A549 (cell line): ENCODE measurements around the gene SFRP2. TPM values are rescaled to one million over a fixed set of nuclear protein-coding genes. Genes with fewer than 3 reads are reported as not detected.

ENCODE experiments used
- ATAC-seq, 2 experiments: fragments of 200-7000 bp in 1 of 2; fragments of >200 bp in 1 of 2; cut with Nextera tagmentation in 1 of 2; cut with Tn5 transposase in 1 of 2; 3 replicates each; pipeline versions ENCODE4 v1.8.0 to v1.9.1; 2018 to 2020; ENCODE audit warnings: mild to moderate bottlenecking in 1 of 2, moderate library complexity in 1 of 2
- CTCF ChIA-PET: fragments of 300-600 bp; sonication (Branson Sonifier 250); formaldehyde crosslinking; extraction: SDS; loops from one replicate; lab custom pipeline; 2021; ENCODE audit warnings: antibody characterized with exemption, inconsistent platforms; lab: Yijun Ruan, JAX
- POLR2A ChIA-PET: fragments of 350-600 bp; formaldehyde crosslinking; extraction: SDS; loops from one replicate; lab custom pipeline; 2021; ENCODE audit warnings: antibody characterized with exemption, inconsistent platforms; lab: Yijun Ruan, JAX
- DNase-seq, 2 experiments: peaks; one replicate each; pipeline versions ENCODE4 v3.0.0 to v3.0.0-alpha.2; 2011 to 2016; ENCODE audit warnings: low read depth in 1 of 2, low spot score in 1 of 2
- FAIRE-seq: peaks from 2 replicates; lab custom pipeline; 2011; peaks lifted over from hg19 to GRCh38; lab: Jason Lieb, UNC
- H3K27ac ChIP-seq, 2 experiments: fragments of >200 bp; sonication (Bioruptor Twin); formaldehyde crosslinking; 3 replicates each; pipeline ENCODE4 v1.5.1; 2016 to 2017
- H3K4me1 ChIP-seq: fragments of >200 bp; sonication (Bioruptor Twin); formaldehyde crosslinking; 3 replicates; pipeline ENCODE4 v1.6.1; 2016
- H3K4me2 ChIP-seq: fragments of >200 bp; sonication (Bioruptor Twin); formaldehyde crosslinking; 3 replicates; pipeline ENCODE4 v1.6.1; 2016
- H3K4me3 ChIP-seq: fragments of >200 bp; sonication (Bioruptor Twin); formaldehyde crosslinking; 3 replicates; pipeline ENCODE4 v1.5.1; 2016
- H3K9me3 ChIP-seq: fragments of >200 bp; sonication (Bioruptor Twin); formaldehyde crosslinking; 3 replicates; pipeline ENCODE4 v1.6.1; 2016
- BCL3 ChIP-seq: fragments of >200 bp; sonication (Bioruptor Twin); formaldehyde crosslinking; IDR thresholded peaks from 3 replicates; pipeline ENCODE4 v1.6.1; 2016
- CBX2 ChIP-seq: fragments of 200-600 bp; sonication (generic); IDR thresholded peaks from 2 replicates; pipeline ENCODE4 v1.6.1; 2016; ENCODE audit warnings: low read depth, mild to moderate bottlenecking, borderline replicate concordance
- CHD2 ChIP-seq: fragments of 150-350 bp; IDR thresholded peaks from 2 replicates; pipeline ENCODE4 v1.6.1; 2014; ENCODE audit warnings: low read length; ENCODE audit not compliant: partially characterized antibody
- ESRRA ChIP-seq: fragments of 150-350 bp; IDR thresholded peaks from 2 replicates; pipeline ENCODE4 v1.6.1; 2014; ENCODE audit warnings: mild to moderate bottlenecking, low read length, borderline replicate concordance
- FOXS1 ChIP-seq: fragments of 250-450 bp; sonication (Bioruptor Pico); IDR thresholded peaks from 2 replicates; pipeline ENCODE4 v1.5.0; 2020; ENCODE audit warnings: mild to moderate bottlenecking, moderate library complexity
- GATA3 ChIP-seq: IDR thresholded peaks from 2 replicates; pipeline ENCODE4 v1.6.1; 2012; ENCODE audit warnings: borderline replicate concordance
- HDAC2 ChIP-seq: fragments of 200-600 bp; sonication (generic); IDR thresholded peaks from 2 replicates; pipeline ENCODE4 v1.6.1; 2016
- MAZ ChIP-seq: fragments of 150-350 bp; IDR thresholded peaks from 2 replicates; pipeline ENCODE4 v1.6.1; 2014; ENCODE audit warnings: antibody characterized with exemption, low read depth, low read length, borderline replicate concordance
- MYC ChIP-seq: IDR thresholded peaks from 2 replicates; pipeline ENCODE4 v1.6.1; 2012; ENCODE audit warnings: mild to moderate bottlenecking, inconsistent platforms, low read length, improper control_type of control experiment, borderline replicate concordance
- PHF8 ChIP-seq: fragments of 200-600 bp; sonication (generic); IDR thresholded peaks from 2 replicates; pipeline ENCODE4 v1.6.1; 2016; ENCODE audit warnings: low read depth, mild to moderate bottlenecking, antibody characterized with exemption, moderate library complexity, borderline replicate concordance
- RNF2 ChIP-seq: fragments of 200-600 bp; sonication (generic); IDR thresholded peaks from 2 replicates; pipeline ENCODE4 v1.6.1; 2016; ENCODE audit warnings: low read depth, mild to moderate bottlenecking, antibody characterized with exemption, moderate library complexity, borderline replicate concordance
- SMC3 ChIP-seq: fragments of >200 bp; sonication (Bioruptor Twin); formaldehyde crosslinking; IDR thresholded peaks from 3 replicates; pipeline ENCODE4 v1.6.1; 2018; ENCODE audit warnings: inconsistent platforms
- TFCP2L1 ChIP-seq: fragments of 250-450 bp; sonication (Bioruptor Pico); IDR thresholded peaks from 2 replicates; pipeline ENCODE4 v1.5.0; 2021; ENCODE audit warnings: mild to moderate bottlenecking
- ZC3H11A ChIP-seq: fragments of 450-650 bp; IDR thresholded peaks from 2 replicates; pipeline ENCODE4 v1.6.1; 2014; ENCODE audit warnings: antibody characterized with exemption, mild to moderate bottlenecking
- ZFP36 ChIP-seq: fragments of 450-650 bp; IDR thresholded peaks from 2 replicates; pipeline ENCODE4 v1.6.1; 2014; ENCODE audit warnings: borderline replicate concordance; ENCODE audit not compliant: partially characterized antibody
- ZNF302 ChIP-seq: fragments of 250-450 bp; sonication (Bioruptor Pico); IDR thresholded peaks from 2 replicates; pipeline ENCODE4 v1.9.0; 2021; ENCODE audit warnings: inconsistent platforms, mild to moderate bottlenecking, moderate library complexity
- WGBS: methylation state at CpG from one replicate; pipeline ENCODE4 v1.1.6; 2017; ENCODE audit errors: missing lambda C conversion rate; 5-methylcytosine and 5-hydroxymethylcytosine counted together
- polyA plus RNA-seq, 4 experiments: library from polyadenylated mRNA; depleted of rRNA in 3 of 4; stranded (reverse); fragments of >200 nt; fragmentation: RNase III in 1 of 4; extraction: RNeasy Plus Mini Kit Qiagen cat#74134 plus additional on column Dnase treatment in 1 of 4; gene quantifications; 2 replicates in 3 of 4; 3 replicates in 1 of 4; pipeline ENCODE4 v1.2.3, GENCODE V29; 2011 to 2017
- TF ChIP-seq, protein P1 (sequence below): fragments of >200 bp; sonication (Bioruptor Twin); formaldehyde crosslinking; IDR thresholded peaks from 2 replicates; pipeline ENCODE4 v1.6.1; 2016
- TF ChIP-seq, protein P2 (sequence below): fragments of 250-450 bp; sonication (Bioruptor Pico); IDR thresholded peaks from 2 replicates; pipeline ENCODE4 v1.5.0; 2020; ENCODE audit warnings: low read depth, mild to moderate bottlenecking, moderate library complexity
- TF ChIP-seq, protein P3 (sequence below): fragments of 450-650 bp; IDR thresholded peaks from 2 replicates; pipeline ENCODE4 v1.6.1; 2014; ENCODE audit warnings: antibody characterized with exemption

Gene SFRP2
- polyA plus RNA-seq, 2 of the 4 experiments (the other 2 are of a cell fraction) = not detected

- no peak overlapping the region for H3K4me2 ChIP-seq
- ChIA-PET CTCF (interaction anchor here (1.8 to 3.0 kb wide), 3 partner anchors 10 to 113 kb away, joined by 4 to 15 read pairs (median 9); no protein-coding TSS in a partner anchor), POLR2A (no interaction called here)
- no peaks in the 10 kb centered on the region for H3K4me1 ChIP-seq
- WGBS = 5% methylated on average over 6 of the region's 6 CpGs
- no peaks in the 10 kb centered on the region for H3K9me3 ChIP-seq
- H3K27ac ChIP-seq = no peak overlapping the region
- peak in 1 of 2 experiments; percentile 5 for DNase-seq
- TF ChIP-seq RNF2 = no peak
- TF ChIP-seq ZC3H11A = no peak
- no peak for TF ChIP-seq ESRRA
- no peak for TF ChIP-seq FOXS1 (CRISPR knock-in tag)
- TF ChIP-seq MYC = no peak
- TF ChIP-seq SMC3 = no peak
- TF ChIP-seq MAZ = no peak
- TF ChIP-seq HDAC2 = no peak
- TF ChIP-seq, protein P1, sequence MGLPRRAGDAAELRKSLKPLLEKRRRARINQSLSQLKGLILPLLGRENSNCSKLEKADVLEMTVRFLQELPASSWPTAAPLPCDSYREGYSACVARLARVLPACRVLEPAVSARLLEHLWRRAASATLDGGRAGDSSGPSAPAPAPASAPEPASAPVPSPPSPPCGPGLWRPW = no peak
- TF ChIP-seq GATA3 = no peak
- ATAC-seq = peak; percentile 69 to 80; a peak in 5 of 6 replicates
- FAIRE-seq = no peak
- no peak overlapping the region for H3K4me3 ChIP-seq
Observed at GRCh38 chr4:153748378-153748777, 40.5 kb downstream of the SFRP2 start.

DNA sequence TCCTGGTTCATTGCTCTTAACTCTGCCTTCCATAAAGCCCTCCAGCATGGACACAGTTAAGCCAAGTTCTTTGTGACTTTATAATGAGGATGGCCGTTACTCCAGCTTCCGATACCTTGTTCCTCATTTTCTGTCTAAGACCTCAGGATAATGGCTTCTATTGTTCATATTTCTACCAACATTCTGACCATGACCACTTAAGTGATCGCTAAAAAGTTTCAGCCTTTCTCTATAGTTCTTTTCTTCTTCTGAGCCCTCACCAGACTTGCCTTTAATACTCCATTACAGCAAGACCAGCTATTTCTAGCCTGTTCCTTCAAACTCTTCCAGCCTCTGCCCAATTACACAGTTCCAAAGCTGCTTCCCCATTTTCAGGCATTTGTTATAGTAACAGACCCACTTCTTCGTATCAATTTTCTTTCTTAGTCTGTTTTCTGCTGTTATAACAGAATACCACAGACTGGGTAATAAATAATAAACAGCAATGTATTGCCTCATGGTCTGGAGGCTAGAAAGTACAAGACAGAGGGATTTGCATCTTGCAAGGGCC lies 41.4 kb downstream of the SFRP2 start:
- no peak overlapping the region for H3K4me3 ChIP-seq
- FAIRE-seq = no peak
- TF ChIP-seq BCL3 (no peak), TFCP2L1 (CRISPR knock-in tag) (no peak), ZFP36 (no peak), CHD2 (no peak), ZNF302 (CRISPR knock-in tag) (no peak), CBX2 (no peak)
- TF ChIP-seq, protein P2, sequence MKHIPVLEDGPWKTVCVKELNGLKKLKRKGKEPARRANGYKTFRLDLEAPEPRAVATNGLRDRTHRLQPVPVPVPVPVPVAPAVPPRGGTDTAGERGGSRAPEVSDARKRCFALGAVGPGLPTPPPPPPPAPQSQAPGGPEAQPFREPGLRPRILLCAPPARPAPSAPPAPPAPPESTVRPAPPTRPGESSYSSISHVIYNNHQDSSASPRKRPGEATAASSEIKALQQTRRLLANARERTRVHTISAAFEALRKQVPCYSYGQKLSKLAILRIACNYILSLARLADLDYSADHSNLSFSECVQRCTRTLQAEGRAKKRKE (CRISPR knock-in tag) = no peak
- TF ChIP-seq, protein P3, sequence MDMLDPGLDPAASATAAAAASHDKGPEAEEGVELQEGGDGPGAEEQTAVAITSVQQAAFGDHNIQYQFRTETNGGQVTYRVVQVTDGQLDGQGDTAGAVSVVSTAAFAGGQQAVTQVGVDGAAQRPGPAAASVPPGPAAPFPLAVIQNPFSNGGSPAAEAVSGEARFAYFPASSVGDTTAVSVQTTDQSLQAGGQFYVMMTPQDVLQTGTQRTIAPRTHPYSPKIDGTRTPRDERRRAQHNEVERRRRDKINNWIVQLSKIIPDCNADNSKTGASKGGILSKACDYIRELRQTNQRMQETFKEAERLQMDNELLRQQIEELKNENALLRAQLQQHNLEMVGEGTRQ = no peak
- TF ChIP-seq, all 56 proteins: peak for 0
- ChIA-PET POLR2A (no interaction called here), CTCF (no interaction called here)
- Histone ChIP-seq H3K4me2 (no peak overlapping the region), H3K4me1 (no peaks in the 10 kb centered on the region), H3K27ac (no peak overlapping the region), H3K9me3 (no peaks in the 10 kb centered on the region)
- ATAC-seq (no peak), DNase-seq (no peak)
- 49% methylated on average over 4 of the region's 4 CpGs for WGBS

GRCh38 chr4:153745651-153746050 lies 43.2 kb downstream of the SFRP2 start:
- Histone ChIP-seq H3K4me1 (no peaks in the 10 kb centered on the region), H3K4me2 (no peak overlapping the region), H3K9me3 (peaks cover 4% of the 10 kb centered on the region; the same call in 1 of the 3 replicates), H3K4me3 (no peak overlapping the region), H3K27ac (no peak overlapping the region)
- CTCF ChIA-PET = no interaction called here
- ATAC-seq (no peak), FAIRE-seq (no peak), DNase-seq (no peak)
- POLR2A ChIA-PET = no interaction called here
- no peak for TF ChIP-seq CBX2
- no peak for TF ChIP-seq PHF8
